Measurements from ENCODE around the gene PSMA2. TPM values are rescaled to one million over a fixed set of nuclear protein-coding genes. Genes with fewer than 3 reads are reported as not detected.

Gene PSMA2
- total RNA-seq, 1 experiment from 2014 or later: 152 TPM

GRCh38 chr7:42952328-42952727 lies 20.4 kb upstream of the PSMA2 start:
- Histone ChIP-seq H3K4me3 (replicated peaks in 1 of 2; ENCODE audit: low read depth in 1 of 2, low read length in 2 of 2) (no peak overlapping the region), H3K79me2 (ENCODE audit: insufficient read depth, low read length) (no peaks in the 10 kb centered on the region), H3K27me3 (ENCODE audit: insufficient read depth, low read length) (no peaks in the 10 kb centered on the region), H3K27ac (ENCODE audit: low read depth, low read length) (no peak overlapping the region), H3K4me2 (ENCODE audit: low read length) (no peak overlapping the region), H3K4me1 (ENCODE audit: control insufficient read depth in 1 of 2, insufficient read depth in 2 of 2, low read length in 2 of 2) (no peaks in the 10 kb centered on the region), H3K9me2 (ENCODE audit: insufficient read depth) (no peaks in the 10 kb centered on the region), H3K36me3 (ENCODE audit: control insufficient read depth in 1 of 2, insufficient read depth in 2 of 2, low read length in 2 of 2) (no peaks in the 10 kb centered on the region), H3K9me3 (ENCODE audit: control insufficient read depth in 1 of 2, insufficient read depth in 1 of 2, low read depth in 1 of 2, low read length in 2 of 2) (no peaks in the 10 kb centered on the region), H4K20me1 (ENCODE audit: insufficient read depth) (no peaks in the 10 kb centered on the region), H3K9ac (ENCODE audit: low read length) (no peak overlapping the region), H2AFZ (ENCODE audit: low read depth, low read length, poor library complexity, severe bottlenecking) (no peak overlapping the region)
- DNase-seq (ENCODE audit: low read depth, low spot score): no peak
- BruUV-seq (replicated peaks): no TSS peak
- ChIA-PET POLR2A (no interaction called here), RAD21 (ENCODE audit: low non-redundant PET in 1 of 2, low total read pairs in 2 of 2, uncharacterized antibody in 2 of 2, unreplicated experiment in 2 of 2) (no interaction called here), CTCF (no interaction called here)
- no peak for TF ChIP-seq YY1 (IDR thresholded peaks at IDR 0.05; ENCODE audit: extremely low read depth, insufficient replicate concordance, low read depth, low read length)
- intact Hi-C loops (cut with micrococcal nuclease): no loop called here
- no peak for ATAC-seq

DNA sequence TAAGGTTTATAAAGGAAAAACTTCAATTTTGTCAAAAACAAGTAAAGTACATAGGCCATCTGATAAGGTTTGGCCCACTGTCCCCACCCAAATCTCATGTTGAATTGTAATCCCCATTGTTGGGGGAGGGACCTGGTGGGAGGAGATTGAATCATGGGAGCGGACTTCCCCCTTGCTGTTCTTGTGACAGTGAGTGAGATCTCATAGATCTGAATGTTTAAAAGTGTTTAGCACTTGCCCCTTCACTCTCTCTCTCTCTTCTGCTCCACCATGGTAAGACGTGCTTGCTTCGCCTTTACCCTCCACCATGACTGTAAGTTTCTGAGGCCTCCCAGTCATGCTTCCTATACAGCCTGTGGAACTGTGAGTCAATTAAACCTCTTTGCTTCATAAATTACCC lies 18.4 kb upstream of the PSMA2 start:
- TF ChIP-seq JUND (IDR thresholded peaks at IDR 0.05) (no peak), RAD21 (IDR thresholded peaks at IDR 0.05; ENCODE audit: low read depth) (no peak), CEBPB (IDR thresholded peaks at IDR 0.05; ENCODE audit: low read depth) (no peak), EZH2phosphoT487 (IDR thresholded peaks at IDR 0.05; ENCODE audit: borderline replicate concordance) (no peak)
- H3K9ac ChIP-seq (ENCODE audit: low read length): no peak overlapping the region
- H3K79me2 ChIP-seq (ENCODE audit: insufficient read depth, low read length): no peaks in the 10 kb centered on the region
- no peak overlapping the region for H3K4me3 ChIP-seq (replicated peaks in 1 of 2; ENCODE audit: low read depth in 1 of 2, low read length in 2 of 2)
- DNase-seq (ENCODE audit: low read depth, low spot score) (no peak), ATAC-seq (no peak)
- intact Hi-C loops (cut with micrococcal nuclease): no loop called here
- ChIA-PET CTCF (no interaction called here), POLR2A (no interaction called here), RAD21 (ENCODE audit: low non-redundant PET in 1 of 2, low total read pairs in 2 of 2, uncharacterized antibody in 2 of 2, unreplicated experiment in 2 of 2) (no interaction called here)
- no peaks in the 10 kb centered on the region for H3K36me3 ChIP-seq (ENCODE audit: control insufficient read depth in 1 of 2, insufficient read depth in 2 of 2, low read length in 2 of 2)
- H3K4me1 ChIP-seq (ENCODE audit: control insufficient read depth in 1 of 2, insufficient read depth in 2 of 2, low read length in 2 of 2): no peaks in the 10 kb centered on the region
- H4K20me1 ChIP-seq (ENCODE audit: insufficient read depth): no peaks in the 10 kb centered on the region
- H2AFZ ChIP-seq (ENCODE audit: low read depth, low read length, poor library complexity, severe bottlenecking): no peak overlapping the region
- BruUV-seq (replicated peaks): no TSS peak
- H3K27ac ChIP-seq (ENCODE audit: low read depth, low read length): no peak overlapping the region
- no peaks in the 10 kb centered on the region for H3K9me3 ChIP-seq (ENCODE audit: control insufficient read depth in 1 of 2, insufficient read depth in 1 of 2, low read depth in 1 of 2, low read length in 2 of 2)
- no peak overlapping the region for H3K4me2 ChIP-seq (ENCODE audit: low read length)
- H3K27me3 ChIP-seq (ENCODE audit: insufficient read depth, low read length): no peaks in the 10 kb centered on the region
- H3K9me2 ChIP-seq (ENCODE audit: insufficient read depth): no peaks in the 10 kb centered on the region
